HEK293T (cell line): Measurements from ENCODE around the gene FAM20C.

Experiments
- CTCF ChIA-PET: fragments of 350-600 bp; formaldehyde crosslinking; extraction: SDS; loops from one replicate; lab custom pipeline; 2021; ENCODE audit warnings: antibody characterized with exemption, inconsistent platforms; lab: Yijun Ruan, JAX
- POLR2A ChIA-PET: fragments of 350-600 bp; formaldehyde crosslinking; extraction: SDS; loops from one replicate; lab custom pipeline; 2020; ENCODE audit warnings: antibody characterized with exemption, inconsistent platforms; lab: Yijun Ruan, JAX
- DNase-seq: peaks from one replicate; pipeline ENCODE4 v3.0.0; 2012; ENCODE audit warnings: mixed read lengths; ENCODE audit errors: extremely low spot score
- ARNT ChIP-seq: fragments of 450-650 bp; IDR thresholded peaks from 2 replicates; pipeline ENCODE4 v1.6.1; 2017; ENCODE audit warnings: mild to moderate bottlenecking
- BHLHE40 ChIP-seq: fragments of 450-650 bp; IDR thresholded peaks from 2 replicates; pipeline ENCODE4 v1.6.1; 2016; ENCODE audit warnings: mild to moderate bottlenecking, moderate library complexity, borderline replicate concordance
- CTBP1 ChIP-seq: fragments of 450-650 bp; IDR thresholded peaks from 2 replicates; pipeline ENCODE4 v1.6.1; 2016; ENCODE audit warnings: borderline replicate concordance
- ELF4 ChIP-seq: fragments of 450-650 bp; IDR thresholded peaks from 2 replicates; pipeline ENCODE4 v1.6.1; 2017; ENCODE audit warnings: antibody characterized with exemption
- FOXA1 ChIP-seq: fragments of 450-650 bp; IDR thresholded peaks from 2 replicates; pipeline ENCODE4 v1.6.1; 2016; ENCODE audit warnings: mild to moderate bottlenecking
- FOXK2 ChIP-seq: fragments of 450-650 bp; IDR thresholded peaks from 2 replicates; pipeline ENCODE4 v1.6.1; 2016; ENCODE audit warnings: mild to moderate bottlenecking
- FOXM1 ChIP-seq: fragments of 450-650 bp; IDR thresholded peaks from 2 replicates; pipeline ENCODE4 v1.6.1; 2017; ENCODE audit warnings: mild to moderate bottlenecking, borderline replicate concordance
- HDGF ChIP-seq: fragments of 450-650 bp; IDR thresholded peaks from 2 replicates; pipeline ENCODE4 v1.6.1; 2017; ENCODE audit warnings: antibody characterized with exemption, borderline replicate concordance
- L3MBTL2 ChIP-seq: fragments of 450-650 bp; conservative IDR thresholded peaks from 2 replicates; pipeline ENCODE4 v1.6.1; 2016; ENCODE audit warnings: mild to moderate bottlenecking
- LEF1 ChIP-seq: fragments of 450-650 bp; IDR thresholded peaks from 2 replicates; pipeline ENCODE4 v1.6.1; 2017; ENCODE audit warnings: mild to moderate bottlenecking, borderline replicate concordance
- NFRKB ChIP-seq: fragments of 450-650 bp; IDR thresholded peaks from 2 replicates; pipeline ENCODE4 v1.6.1; 2016; ENCODE audit warnings: mild to moderate bottlenecking, moderate library complexity
- SP1 ChIP-seq: fragments of 450-650 bp; IDR thresholded peaks from 2 replicates; pipeline ENCODE4 v1.6.1; 2017
- SUZ12 ChIP-seq: fragments of 450-650 bp; IDR thresholded peaks from 2 replicates; pipeline ENCODE4 v1.6.1; 2016; ENCODE audit warnings: mild to moderate bottlenecking
- TARDBP ChIP-seq: fragments of 450-650 bp; IDR thresholded peaks from 2 replicates; pipeline ENCODE4 v1.6.1; 2016
- ZNF384 ChIP-seq: fragments of 450-650 bp; IDR thresholded peaks from 2 replicates; pipeline ENCODE4 v1.6.1; 2016
- TF ChIP-seq, protein P1 (sequence below): fragments of 450-650 bp; IDR thresholded peaks from 2 replicates; pipeline ENCODE4 v1.6.1; 2016

FAM20C gene

DNA sequence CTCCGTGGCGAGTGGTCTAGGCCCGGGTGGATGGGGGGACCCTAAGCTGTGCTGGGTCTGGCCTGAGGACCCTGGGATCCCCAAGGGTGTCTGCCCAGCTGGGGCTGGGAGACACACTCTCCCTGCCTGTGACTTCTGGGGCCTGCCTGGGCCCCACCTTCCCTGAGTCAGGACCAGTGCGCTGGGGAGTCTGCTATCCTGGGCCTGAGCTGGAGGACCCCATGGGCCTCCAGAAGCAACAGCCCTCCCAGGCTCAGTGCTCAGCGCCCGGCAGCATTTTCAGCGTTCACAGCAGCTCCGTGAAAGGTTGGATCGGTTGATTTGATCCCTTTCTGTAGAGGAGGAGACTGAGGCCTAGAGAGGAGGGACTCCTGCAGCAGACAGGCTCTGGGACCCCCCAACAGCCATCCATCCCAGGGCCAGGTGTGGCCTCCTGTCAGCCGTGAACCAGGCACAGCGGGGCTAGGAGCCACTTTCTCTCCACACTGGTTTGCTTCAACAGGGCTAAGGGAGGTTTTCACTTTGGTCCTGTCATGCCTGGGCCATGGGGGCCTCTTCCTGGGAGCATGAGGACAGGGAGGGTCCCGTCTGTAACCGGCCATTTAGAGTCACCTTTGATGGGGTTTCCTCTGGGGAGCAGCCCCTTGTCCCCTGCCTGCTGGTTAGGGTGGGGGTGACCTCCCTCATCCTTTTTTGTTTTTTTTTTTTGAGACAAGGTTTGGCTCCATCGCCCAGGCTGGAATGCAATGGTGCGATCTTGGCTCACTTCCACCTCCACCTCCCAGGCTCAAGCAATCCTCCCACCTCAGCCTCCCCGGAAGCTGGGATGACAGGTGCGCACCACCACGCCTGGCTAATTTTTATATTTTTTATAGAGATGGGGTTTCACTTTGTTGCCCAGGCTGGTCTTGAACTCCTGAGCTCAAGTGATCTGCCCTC lies 110.0 kb downstream of the FAM20C start:
- TF ChIP-seq SP1 = no peak
- TF ChIP-seq NFRKB = no peak
- no peak for TF ChIP-seq TARDBP
- no peak for TF ChIP-seq LEF1
- no peak for TF ChIP-seq FOXK2
- no peak for TF ChIP-seq BHLHE40
- no peak for TF ChIP-seq ARNT
- TF ChIP-seq, protein P1, sequence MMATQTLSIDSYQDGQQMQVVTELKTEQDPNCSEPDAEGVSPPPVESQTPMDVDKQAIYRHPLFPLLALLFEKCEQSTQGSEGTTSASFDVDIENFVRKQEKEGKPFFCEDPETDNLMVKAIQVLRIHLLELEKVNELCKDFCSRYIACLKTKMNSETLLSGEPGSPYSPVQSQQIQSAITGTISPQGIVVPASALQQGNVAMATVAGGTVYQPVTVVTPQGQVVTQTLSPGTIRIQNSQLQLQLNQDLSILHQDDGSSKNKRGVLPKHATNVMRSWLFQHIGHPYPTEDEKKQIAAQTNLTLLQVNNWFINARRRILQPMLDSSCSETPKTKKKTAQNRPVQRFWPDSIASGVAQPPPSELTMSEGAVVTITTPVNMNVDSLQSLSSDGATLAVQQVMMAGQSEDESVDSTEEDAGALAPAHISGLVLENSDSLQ = no peak
- no peak for TF ChIP-seq FOXA1
- no peak for TF ChIP-seq L3MBTL2
- TF ChIP-seq CTBP1 = no peak
- TF ChIP-seq ELF4 = no peak
- TF ChIP-seq HDGF = no peak
- no peak for DNase-seq
- CTCF ChIA-PET = no interaction called here
- POLR2A ChIA-PET = no interaction called here

DNA sequence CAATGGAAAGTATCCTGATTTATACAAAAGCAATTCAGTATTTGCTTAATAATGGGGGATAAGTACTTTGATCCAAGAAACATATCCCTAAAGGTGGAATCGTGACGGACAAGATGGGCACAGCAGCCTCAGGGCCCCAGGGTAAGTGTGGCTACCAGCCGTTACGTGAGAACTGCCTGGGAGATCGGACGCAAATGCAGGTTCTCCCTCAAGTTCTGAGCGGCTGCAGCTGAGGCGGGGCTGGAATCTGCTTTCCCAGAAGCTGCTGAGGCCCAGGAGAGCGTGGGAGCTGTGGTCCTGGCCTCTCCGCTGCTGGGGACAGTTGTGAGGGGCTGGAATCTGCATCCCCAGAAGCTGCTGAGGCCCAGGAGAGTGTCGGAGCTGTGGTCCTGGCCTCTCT lies 111.1 kb downstream of the FAM20C start:
- ChIA-PET CTCF (no interaction called here), POLR2A (no interaction called here)
- no peak for DNase-seq
- TF ChIP-seq TARDBP (no peak), BHLHE40 (no peak), SUZ12 (no peak), NFRKB (no peak), CTBP1 (no peak), FOXM1 (no peak)

- POLR2A ChIA-PET = no interaction called here
These were observed 111.7 kb downstream of the FAM20C start for GRCh38 chr7:303884-304573.

GRCh38 chr7:304574-305409 lies 112.4 kb downstream of the FAM20C start:
- ChIA-PET POLR2A (no interaction called here), CTCF (no interaction called here)
- no peak for TF ChIP-seq TARDBP
- no peak for TF ChIP-seq L3MBTL2
- TF ChIP-seq BHLHE40 = no peak
- TF ChIP-seq ARNT = no peak
- no peak for TF ChIP-seq HDGF
- TF ChIP-seq, protein P1 = no peak
- no peak for TF ChIP-seq FOXA1
- TF ChIP-seq SUZ12 = no peak
- TF ChIP-seq FOXM1 = no peak
- TF ChIP-seq SP1 = no peak
- TF ChIP-seq ZNF384 = no peak
- TF ChIP-seq CTBP1 = no peak
- no peak for TF ChIP-seq NFRKB
- no peak for TF ChIP-seq ELF4
- no peak for TF ChIP-seq LEF1
- TF ChIP-seq FOXK2 = no peak
- no peak for DNase-seq

More at GRCh38 chr7:303884-304573, 111.7 kb downstream of the FAM20C start:
- no peak for TF ChIP-seq TARDBP
- DNase-seq = no peak
- CTCF ChIA-PET = no interaction called here

- ChIA-PET POLR2A (no interaction called here), CTCF (no interaction called here)
These were observed 113.2 kb downstream of the FAM20C start for GRCh38 chr7:305410-306151.

DNA sequence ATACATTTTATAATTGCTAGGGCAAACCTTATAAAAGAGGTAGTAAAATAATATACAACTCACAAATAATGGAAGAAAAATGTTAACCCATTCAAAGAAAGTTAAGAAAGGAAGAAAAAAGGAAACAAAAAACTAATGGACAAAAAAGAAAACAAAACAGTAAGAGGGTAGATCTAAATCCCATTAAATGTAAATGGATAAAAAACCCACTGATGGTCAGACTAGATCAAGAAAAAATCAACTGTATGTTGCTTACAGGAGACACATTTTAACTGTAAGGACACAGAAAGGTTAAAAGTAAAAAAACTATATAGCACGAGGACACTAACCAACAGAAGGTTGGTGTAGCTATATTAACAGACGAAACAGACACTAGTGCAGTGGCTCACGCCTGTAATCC lies 115.6 kb downstream of the FAM20C start:
- no peak for DNase-seq
- CTCF ChIA-PET = no interaction called here
- TF ChIP-seq SUZ12 = no peak
- no peak for TF ChIP-seq ZNF384
- no peak for TF ChIP-seq TARDBP
- no peak for TF ChIP-seq CTBP1
- POLR2A ChIA-PET = no interaction called here

More at GRCh38 chr7:305410-306151, 113.2 kb downstream of the FAM20C start:
- no peak for DNase-seq
- no peak for TF ChIP-seq ARNT
